K562 (cell line): ENCODE data around the gene COQ4. TPM values are rescaled to one million over a fixed set of nuclear protein-coding genes. Genes with fewer than 3 reads are reported as not detected.

ENCODE experiments used
- CEBPG ChIP-seq, 3 experiments: fragments of 200-800 bp in 1 of 3; sonication (Bioruptor generic) in 1 of 3; sonication (generic) in 1 of 3; formaldehyde crosslinking in 1 of 3; IDR thresholded peaks in 2 of 3; conservative IDR thresholded peaks in 1 of 3; 2 replicates each; pipeline versions ENCODE4 v1.6.1 to v1.8.0; 2016 to 2022; ENCODE audit warnings: missing compliant biosample characterization in 2 of 3, missing genetic modification characterization in 2 of 3, mild to moderate bottlenecking in 1 of 3, missing genetic modification reagents in 1 of 3
- HNRNPLL ChIP-seq: fragments of 200-400 bp; formaldehyde crosslinking; IDR thresholded peaks from 2 replicates; pipeline ENCODE4 v1.6.1; 2017; ENCODE audit warnings: low read length, low read depth, mild to moderate bottlenecking; ENCODE audit not compliant: poor library complexity, severe bottlenecking
- JUN ChIP-seq, 2 experiments: sonication (generic) in 1 of 2; formaldehyde crosslinking in 1 of 2; IDR thresholded peaks; 2 replicates each; pipeline versions ENCODE4 v1.6.1 to v1.8.0; 2012 to 2022; ENCODE audit warnings: borderline replicate concordance in 2 of 2, mild to moderate bottlenecking in 2 of 2, improper control_type of control experiment in 1 of 2, low read depth in 1 of 2, low read length in 1 of 2, missing genetic modification reagents in 1 of 2
- MBD2 ChIP-seq: sonication (generic); IDR thresholded peaks from 2 replicates; pipeline ENCODE4 v1.6.1; 2016; ENCODE audit warnings: low read depth, borderline replicate concordance
- MCM5 ChIP-seq: fragments of 450-650 bp; IDR thresholded peaks from 2 replicates; pipeline ENCODE4 v1.6.1; 2016; ENCODE audit warnings: low read depth
- MTA2 ChIP-seq: fragments of 450-650 bp; IDR thresholded peaks from 2 replicates; pipeline ENCODE4 v1.6.1; 2016; ENCODE audit warnings: low read depth
- MYBL2 ChIP-seq, 2 experiments: fragments of 450-650 bp in 1 of 2; sonication (generic) in 1 of 2; formaldehyde crosslinking in 1 of 2; IDR thresholded peaks; 2 replicates each; pipeline versions ENCODE4 v1.6.1 to v1.8.1; 2017 to 2022; ENCODE audit warnings: borderline replicate concordance in 1 of 2, inconsistent platforms in 1 of 2, low read depth in 1 of 2, mild to moderate bottlenecking in 1 of 2, missing genetic modification reagents in 1 of 2, moderate library complexity in 1 of 2
- ZNF224 ChIP-seq: sonication (generic); formaldehyde crosslinking; IDR thresholded peaks from 2 replicates; pipeline ENCODE4 v1.8.0; 2022; ENCODE audit warnings: mild to moderate bottlenecking, missing genetic modification reagents
- polyA plus RNA-seq, 8 experiments: library from polyadenylated mRNA; depleted of rRNA in 4 of 8; stranded (reverse) in 5 of 8; unstranded in 3 of 8; fragments of >200 nt; fragmentation: Nextera tagmentation in 2 of 8; fragmentation: Illumina TruSeq in 1 of 8; extraction: Ambion mirVana in 2 of 8; extraction: Trizol in 1 of 8; gene quantifications; 2 replicates each; pipeline versions ENCODE4 v1.2.1 to v1.2.3, GENCODE V29; 2011 to 2014; ENCODE audit warnings: inconsistent platforms in 1 of 8, missing spikeins in 1 of 8
- total RNA-seq, 7 experiments: library from RNA; depleted of rRNA in 6 of 7; stranded (reverse); fragments of >200 nt in 6 of 7; fragmentation: Illumina TruSeq in 2 of 7; extraction: Trizol in 2 of 7; gene quantifications; 2 replicates each; pipeline versions ENCODE4 v1.2.1 to v1.2.3, GENCODE V29; 2011 to 2021; ENCODE audit warnings: low replicate concordance in 1 of 7
- TF ChIP-seq, protein P1 (sequence below): fragments of 250-450 bp; sonication (Bioruptor Pico); IDR thresholded peaks from 2 replicates; pipeline ENCODE4 v1.8.0; 2022; ENCODE audit warnings: inconsistent platforms, mild to moderate bottlenecking, moderate library complexity, borderline replicate concordance
- TF ChIP-seq, protein P2 (sequence below): fragments of 250-450 bp; sonication (Bioruptor Pico); IDR thresholded peaks from 2 replicates; pipeline ENCODE4 v1.9.0; 2021; ENCODE audit warnings: mild to moderate bottlenecking
- TF ChIP-seq, protein P3 (sequence below): fragments of 200-800 bp; sonication (Bioruptor generic); IDR thresholded peaks from 2 replicates; pipeline ENCODE4 v1.6.1; 2017; ENCODE audit warnings: missing genetic modification characterization, missing compliant biosample characterization
- TF ChIP-seq, protein P4 (sequence below): sonication (generic); formaldehyde crosslinking; IDR thresholded peaks from 2 replicates; pipeline ENCODE4 v1.8.1; 2023; ENCODE audit warnings: mild to moderate bottlenecking, missing genetic modification reagents

COQ4 gene
- total and polyA plus RNA-seq, 9 of the 15 experiments (the other 6 are each of a cell fraction or from before 2014, with no cell fraction given), result 9.1 to 135 (median 67.2) TPM

DNA sequence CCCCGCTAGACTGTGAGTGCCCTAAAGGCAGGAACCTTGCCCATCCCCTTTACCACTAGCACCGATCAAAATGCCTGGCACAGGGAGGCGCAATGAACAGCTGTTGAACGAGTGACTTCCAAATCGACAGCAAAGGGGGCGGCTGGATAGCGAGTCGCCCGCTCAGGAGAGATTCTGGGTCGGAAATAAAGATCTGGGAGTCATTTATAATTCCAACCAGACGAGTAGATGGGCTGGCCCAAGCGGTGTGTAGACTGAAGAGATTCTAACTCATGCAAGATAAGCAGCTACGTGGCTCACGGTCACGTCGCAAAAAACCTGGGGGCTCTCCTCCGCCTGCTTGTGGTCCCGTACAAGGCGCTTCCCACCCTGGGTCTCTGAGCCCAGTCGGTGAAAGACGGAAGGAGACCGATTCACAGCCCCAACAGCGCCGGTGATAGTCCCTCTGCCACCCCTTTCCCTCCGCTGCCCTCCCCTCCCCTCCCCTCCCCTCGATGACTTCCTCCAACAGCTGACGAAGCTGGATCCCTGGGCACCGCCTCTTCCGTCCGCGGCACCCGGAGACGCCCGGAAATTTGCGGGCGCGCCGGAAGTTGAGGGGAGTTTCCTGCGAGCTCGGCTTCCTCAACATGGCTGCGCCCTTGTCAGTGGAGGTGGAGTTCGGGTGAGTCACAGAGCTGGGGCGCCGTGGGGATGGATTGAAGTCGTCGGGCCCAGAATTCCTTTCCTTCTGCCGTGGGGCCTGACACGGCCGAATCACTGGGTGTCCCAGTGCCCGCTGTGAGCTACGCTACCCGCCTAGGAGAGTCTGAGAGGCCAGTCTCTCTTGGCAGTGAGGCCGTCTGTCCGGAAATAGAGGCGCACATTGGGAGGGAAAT lies 48.4 kb downstream of the COQ4 start, which contains the start of gene URM1 (continued):
- peak; percentile 58; the same call in 1 of the 2 replicates for TF ChIP-seq MBD2
- no peak for TF ChIP-seq MTA2
- TF ChIP-seq JUN (IDR thresholded peaks at IDR 0.05; ENCODE audit: borderline replicate concordance, low read depth, low read length), result peak; percentile 40; the same call in 1 of the 2 replicates
- no peak for TF ChIP-seq JUN (CRISPR knock-in tag; IDR thresholded peaks at IDR 0.05; ENCODE audit: borderline replicate concordance)
- TF ChIP-seq CEBPG (CRISPR knock-in tag; IDR thresholded peaks at IDR 0.05), result no peak
- TF ChIP-seq CEBPG (tag; conservative IDR thresholded peaks at IDR 0.05 in 1 of 2, IDR thresholded peaks at IDR 0.05 in 1 of 2), result no peak
- TF ChIP-seq MYBL2 (IDR thresholded peaks at IDR 0.05; ENCODE audit: low read depth), result no peak
- no peak for TF ChIP-seq MYBL2 (CRISPR knock-in tag; IDR thresholded peaks at IDR 0.05; ENCODE audit: borderline replicate concordance)
- TF ChIP-seq HNRNPLL, result peak; percentile 74
- TF ChIP-seq, protein P1, sequence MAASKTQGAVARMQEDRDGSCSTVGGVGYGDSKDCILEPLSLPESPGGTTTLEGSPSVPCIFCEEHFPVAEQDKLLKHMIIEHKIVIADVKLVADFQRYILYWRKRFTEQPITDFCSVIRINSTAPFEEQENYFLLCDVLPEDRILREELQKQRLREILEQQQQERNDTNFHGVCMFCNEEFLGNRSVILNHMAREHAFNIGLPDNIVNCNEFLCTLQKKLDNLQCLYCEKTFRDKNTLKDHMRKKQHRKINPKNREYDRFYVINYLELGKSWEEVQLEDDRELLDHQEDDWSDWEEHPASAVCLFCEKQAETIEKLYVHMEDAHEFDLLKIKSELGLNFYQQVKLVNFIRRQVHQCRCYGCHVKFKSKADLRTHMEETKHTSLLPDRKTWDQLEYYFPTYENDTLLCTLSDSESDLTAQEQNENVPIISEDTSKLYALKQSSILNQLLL (CRISPR knock-in tag), result no peak
- TF ChIP-seq ZNF224 (CRISPR knock-in tag), result peak; percentile 19; the same call in 1 of the 2 replicates
- no peak for TF ChIP-seq MCM5
- TF ChIP-seq, protein P2, sequence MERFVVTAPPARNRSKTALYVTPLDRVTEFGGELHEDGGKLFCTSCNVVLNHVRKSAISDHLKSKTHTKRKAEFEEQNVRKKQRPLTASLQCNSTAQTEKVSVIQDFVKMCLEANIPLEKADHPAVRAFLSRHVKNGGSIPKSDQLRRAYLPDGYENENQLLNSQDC, result no peak
- TF ChIP-seq, protein P3, sequence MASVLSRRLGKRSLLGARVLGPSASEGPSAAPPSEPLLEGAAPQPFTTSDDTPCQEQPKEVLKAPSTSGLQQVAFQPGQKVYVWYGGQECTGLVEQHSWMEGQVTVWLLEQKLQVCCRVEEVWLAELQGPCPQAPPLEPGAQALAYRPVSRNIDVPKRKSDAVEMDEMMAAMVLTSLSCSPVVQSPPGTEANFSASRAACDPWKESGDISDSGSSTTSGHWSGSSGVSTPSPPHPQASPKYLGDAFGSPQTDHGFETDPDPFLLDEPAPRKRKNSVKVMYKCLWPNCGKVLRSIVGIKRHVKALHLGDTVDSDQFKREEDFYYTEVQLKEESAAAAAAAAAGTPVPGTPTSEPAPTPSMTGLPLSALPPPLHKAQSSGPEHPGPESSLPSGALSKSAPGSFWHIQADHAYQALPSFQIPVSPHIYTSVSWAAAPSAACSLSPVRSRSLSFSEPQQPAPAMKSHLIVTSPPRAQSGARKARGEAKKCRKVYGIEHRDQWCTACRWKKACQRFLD (CRISPR knock-in tag), result peak; percentile 27; the same call in 1 of the 2 replicates
- TF ChIP-seq, protein P4, sequence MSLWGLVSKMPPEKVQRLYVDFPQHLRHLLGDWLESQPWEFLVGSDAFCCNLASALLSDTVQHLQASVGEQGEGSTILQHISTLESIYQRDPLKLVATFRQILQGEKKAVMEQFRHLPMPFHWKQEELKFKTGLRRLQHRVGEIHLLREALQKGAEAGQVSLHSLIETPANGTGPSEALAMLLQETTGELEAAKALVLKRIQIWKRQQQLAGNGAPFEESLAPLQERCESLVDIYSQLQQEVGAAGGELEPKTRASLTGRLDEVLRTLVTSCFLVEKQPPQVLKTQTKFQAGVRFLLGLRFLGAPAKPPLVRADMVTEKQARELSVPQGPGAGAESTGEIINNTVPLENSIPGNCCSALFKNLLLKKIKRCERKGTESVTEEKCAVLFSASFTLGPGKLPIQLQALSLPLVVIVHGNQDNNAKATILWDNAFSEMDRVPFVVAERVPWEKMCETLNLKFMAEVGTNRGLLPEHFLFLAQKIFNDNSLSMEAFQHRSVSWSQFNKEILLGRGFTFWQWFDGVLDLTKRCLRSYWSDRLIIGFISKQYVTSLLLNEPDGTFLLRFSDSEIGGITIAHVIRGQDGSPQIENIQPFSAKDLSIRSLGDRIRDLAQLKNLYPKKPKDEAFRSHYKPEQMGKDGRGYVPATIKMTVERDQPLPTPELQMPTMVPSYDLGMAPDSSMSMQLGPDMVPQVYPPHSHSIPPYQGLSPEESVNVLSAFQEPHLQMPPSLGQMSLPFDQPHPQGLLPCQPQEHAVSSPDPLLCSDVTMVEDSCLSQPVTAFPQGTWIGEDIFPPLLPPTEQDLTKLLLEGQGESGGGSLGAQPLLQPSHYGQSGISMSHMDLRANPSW (CRISPR knock-in tag), result no peak
